Measurements from ENCODE around the gene EMP2. TPM values are rescaled to one million over a fixed set of nuclear protein-coding genes. Genes with fewer than 3 reads are reported as not detected.

The EMP2 gene
- total RNA-seq, 4 donors from 2014 or later, result 20.8 to 31.4 (median 27.5) TPM

GRCh38 chr16:10575506-10576130 lies 4.8 kb downstream of the EMP2 start:
- no peak overlapping the region for H3K4me3 ChIP-seq
- no peak overlapping the region for H3K27ac ChIP-seq
- TF ChIP-seq CTCF (IDR thresholded peaks at IDR 0.05), result no peak
- TF ChIP-seq POLR2A (IDR thresholded peaks at IDR 0.05), result no peak
- no peaks in the 10 kb centered on the region for H3K36me3 ChIP-seq
- H3K27me3 ChIP-seq, result no peaks in the 10 kb centered on the region
- peaks cover 0 to 33% (median 2%) of the 10 kb centered on the region in 4 donors for H3K4me1 ChIP-seq
- no peaks in the 10 kb centered on the region for H3K9me3 ChIP-seq
- no peak for DNase-seq

GRCh38 chr16:10572611-10573010 lies 7.8 kb downstream of the EMP2 start:
- Histone ChIP-seq H3K4me1 (peaks cover 0 to 23% (median 2%) of the 10 kb centered on the region in 4 donors), H3K27ac (no peak overlapping the region), H3K27me3 (no peaks in the 10 kb centered on the region), H3K4me3 (no peak overlapping the region), H3K36me3 (no peaks in the 10 kb centered on the region), H3K9me3 (no peaks in the 10 kb centered on the region)
- no peak for TF ChIP-seq POLR2A (IDR thresholded peaks at IDR 0.05)
- TF ChIP-seq CTCF (IDR thresholded peaks at IDR 0.05), result no peak
- no peak for DNase-seq

- TF ChIP-seq POLR2A (IDR thresholded peaks at IDR 0.05) (no peak), CTCF (IDR thresholded peaks at IDR 0.05) (no peak)
- DNase-seq, result no peak
- Histone ChIP-seq H3K27me3 (no peaks in the 10 kb centered on the region), H3K4me3 (no peak overlapping the region), H3K36me3 (no peaks in the 10 kb centered on the region), H3K27ac (no peak overlapping the region), H3K4me1 (peaks cover 0 to 10% (median 0%) of the 10 kb centered on the region in 4 donors), H3K9me3 (no peaks in the 10 kb centered on the region)
These were observed 9.0 kb downstream of the EMP2 start for GRCh38 chr16:10571354-10571753.

GRCh38 chr16:10569621-10570020 lies 10.8 kb downstream of the EMP2 start:
- H3K4me3 ChIP-seq, result no peak overlapping the region
- peaks cover 0 to 9% (median 0%) of the 10 kb centered on the region in 4 donors for H3K4me1 ChIP-seq
- H3K27me3 ChIP-seq, result no peaks in the 10 kb centered on the region
- TF ChIP-seq POLR2A (IDR thresholded peaks at IDR 0.05) (no peak), CTCF (IDR thresholded peaks at IDR 0.05) (no peak)
- DNase-seq, result no peak
- no peaks in the 10 kb centered on the region for H3K36me3 ChIP-seq
- no peak overlapping the region for H3K27ac ChIP-seq
- no peaks in the 10 kb centered on the region for H3K9me3 ChIP-seq

GRCh38 chr16:10566613-10567012 lies 13.8 kb downstream of the EMP2 start:
- H3K36me3 ChIP-seq, result no peaks in the 10 kb centered on the region
- no peaks in the 10 kb centered on the region for H3K27me3 ChIP-seq
- TF ChIP-seq POLR2A (IDR thresholded peaks at IDR 0.05), result no peak
- TF ChIP-seq CTCF (IDR thresholded peaks at IDR 0.05), result no peak
- no peaks in the 10 kb centered on the region for H3K9me3 ChIP-seq
- H3K4me3 ChIP-seq, result no peak overlapping the region
- no peak overlapping the region for H3K27ac ChIP-seq
- DNase-seq, result no peak
- H3K4me1 ChIP-seq, result peaks cover 0 to 9% (median 0%) of the 10 kb centered on the region in 4 donors
